HL-60 (cell line): ENCODE results near the gene AQP2.

ENCODE experiments used
- DNase-seq, 2 experiments: peaks; one replicate each; pipeline ENCODE4 v3.0.0-alpha.2; 2010 to 2020; ENCODE audit warnings: low read depth in 1 of 2, low spot score in 1 of 2
- H3K27ac ChIP-seq: fragments of 250-450 bp; sonication (Bioruptor Pico); replicated peaks from 2 replicates; pipeline ENCODE4 v1.5.1; 2020; ENCODE audit warnings: mild to moderate bottlenecking, moderate library complexity
- H3K27me3 ChIP-seq: fragments of 250-450 bp; sonication (Bioruptor Pico); 2 replicates; pipeline ENCODE4 v1.5.1; 2021; ENCODE audit warnings: mild to moderate bottlenecking, moderate library complexity; ENCODE audit not compliant: insufficient read depth, poor library complexity, severe bottlenecking
- H3K4me3 ChIP-seq: replicated peaks from 2 replicates; pipeline ENCODE4 v1.5.1; 2011; ENCODE audit warnings: mild to moderate bottlenecking, control low read depth, low read length; ENCODE audit not compliant: insufficient read depth
- GABPA ChIP-seq: IDR thresholded peaks from 2 replicates; pipeline ENCODE4 v1.6.1; 2012; ENCODE audit warnings: low read depth
- POLR2AphosphoS5 ChIP-seq: IDR thresholded peaks from 2 replicates; pipeline ENCODE4 v1.6.1; 2012; ENCODE audit warnings: low read depth
- REST ChIP-seq: IDR thresholded peaks from 2 replicates; pipeline ENCODE4 v1.6.1; 2012; ENCODE audit warnings: low read depth; ENCODE audit not compliant: insufficient replicate concordance
- SPI1 ChIP-seq: IDR thresholded peaks from 2 replicates; pipeline ENCODE4 v1.6.1; 2012; ENCODE audit warnings: low read depth, mild to moderate bottlenecking, borderline replicate concordance
- TF ChIP-seq, protein P1 (sequence below): IDR thresholded peaks from one replicate; pipeline ENCODE4 v1.5.1; 2011; ENCODE audit warnings: low read length, control low read depth, inconsistent platforms; ENCODE audit not compliant: insufficient read depth

AQP2 gene

DNA sequence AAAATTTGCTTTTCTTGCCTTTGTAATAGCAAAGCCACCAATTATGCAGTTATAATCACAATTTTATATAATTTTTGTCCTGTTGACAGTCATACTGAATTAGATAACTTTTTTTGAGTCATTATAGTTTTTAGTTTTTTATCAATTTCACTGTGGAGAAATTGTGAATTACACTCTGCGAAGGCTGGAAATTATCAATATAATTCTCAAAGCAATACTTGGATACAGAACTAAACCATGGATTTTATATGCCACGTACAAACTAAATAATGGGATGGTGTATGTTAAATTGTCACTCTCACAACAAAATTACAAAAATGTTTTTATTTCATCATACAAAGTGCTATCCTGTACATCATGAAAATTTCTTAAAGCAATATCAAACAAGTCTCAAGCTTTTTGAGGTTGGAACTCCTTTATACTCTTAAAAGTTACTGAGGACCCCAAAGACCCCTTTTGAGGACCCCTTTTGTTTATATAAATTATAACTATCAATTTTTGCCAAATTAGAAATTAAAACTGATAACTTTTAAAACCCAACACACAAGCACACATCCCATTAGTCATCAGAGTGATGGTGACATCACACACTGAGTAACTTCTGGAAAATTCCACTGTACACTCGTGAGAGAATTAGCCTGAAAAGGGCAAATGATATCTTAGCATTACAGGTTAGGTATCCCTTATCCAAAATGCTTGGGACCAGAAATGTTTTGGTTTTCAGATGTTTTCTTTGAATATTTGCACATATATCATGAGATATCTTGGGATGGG, 19.8 kb upstream of the AQP2 start:
- H3K4me3 ChIP-seq: no peak overlapping the region
- no peak for DNase-seq
- H3K27ac ChIP-seq: no peak overlapping the region
- TF ChIP-seq POLR2AphosphoS5: no peak
- TF ChIP-seq, protein P1, sequence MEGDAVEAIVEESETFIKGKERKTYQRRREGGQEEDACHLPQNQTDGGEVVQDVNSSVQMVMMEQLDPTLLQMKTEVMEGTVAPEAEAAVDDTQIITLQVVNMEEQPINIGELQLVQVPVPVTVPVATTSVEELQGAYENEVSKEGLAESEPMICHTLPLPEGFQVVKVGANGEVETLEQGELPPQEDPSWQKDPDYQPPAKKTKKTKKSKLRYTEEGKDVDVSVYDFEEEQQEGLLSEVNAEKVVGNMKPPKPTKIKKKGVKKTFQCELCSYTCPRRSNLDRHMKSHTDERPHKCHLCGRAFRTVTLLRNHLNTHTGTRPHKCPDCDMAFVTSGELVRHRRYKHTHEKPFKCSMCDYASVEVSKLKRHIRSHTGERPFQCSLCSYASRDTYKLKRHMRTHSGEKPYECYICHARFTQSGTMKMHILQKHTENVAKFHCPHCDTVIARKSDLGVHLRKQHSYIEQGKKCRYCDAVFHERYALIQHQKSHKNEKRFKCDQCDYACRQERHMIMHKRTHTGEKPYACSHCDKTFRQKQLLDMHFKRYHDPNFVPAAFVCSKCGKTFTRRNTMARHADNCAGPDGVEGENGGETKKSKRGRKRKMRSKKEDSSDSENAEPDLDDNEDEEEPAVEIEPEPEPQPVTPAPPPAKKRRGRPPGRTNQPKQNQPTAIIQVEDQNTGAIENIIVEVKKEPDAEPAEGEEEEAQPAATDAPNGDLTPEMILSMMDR: no peak
- no peak for TF ChIP-seq GABPA
- TF ChIP-seq REST: no peak
- TF ChIP-seq SPI1: no peak
- no peaks in the 10 kb centered on the region for H3K27me3 ChIP-seq

DNA sequence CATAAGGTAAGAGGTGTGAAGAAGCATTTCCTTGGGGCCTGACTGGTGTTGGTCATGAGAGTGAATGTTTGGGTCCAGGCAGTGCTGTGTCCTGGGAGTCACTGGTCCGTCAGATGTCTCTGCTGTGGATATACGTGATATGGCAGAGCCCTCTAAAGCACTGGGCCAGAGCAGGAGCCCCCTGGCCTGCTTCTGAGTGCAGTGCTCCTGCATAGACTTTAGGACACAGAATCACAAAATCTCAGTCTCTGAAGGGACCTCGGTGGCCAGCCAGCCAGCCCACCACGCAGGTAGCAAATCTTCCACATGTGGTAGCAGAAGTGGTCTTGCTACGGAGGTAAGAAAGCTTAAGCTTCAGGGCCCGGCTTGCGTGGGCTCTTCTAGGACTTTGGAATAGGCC, 18.5 kb upstream of the AQP2 start:
- TF ChIP-seq, protein P1: no peak
- TF ChIP-seq SPI1 (no peak), REST (no peak), POLR2AphosphoS5 (no peak), GABPA (no peak)
- Histone ChIP-seq H3K4me3 (no peak overlapping the region), H3K27ac (no peak overlapping the region), H3K27me3 (no peaks in the 10 kb centered on the region)
- DNase-seq: no peak

GRCh38 chr12:49932533-49933130, 17.9 kb upstream of the AQP2 start:
- DNase-seq: no peak
- no peaks in the 10 kb centered on the region for H3K27me3 ChIP-seq
- H3K27ac ChIP-seq: no peak overlapping the region
- H3K4me3 ChIP-seq: no peak overlapping the region
- no peak for TF ChIP-seq SPI1
- TF ChIP-seq REST: no peak
- TF ChIP-seq POLR2AphosphoS5: no peak
- TF ChIP-seq, protein P1: no peak
